ENCODE data around the gene HIVEP2.
A peak's percentile ranks its signal among the peaks of the same experiment; 100 is the strongest.

The HIVEP2 gene

GRCh38 chr6:142822383-142822782 lies 122.6 kb downstream of the HIVEP2 start:
- Histone ChIP-seq H3K4me1 (ENCODE audit: low read depth, poor library complexity, severe bottlenecking) (peaks cover 46% of the 10 kb centered on the region), H3K4me2 (peak overlapping the region; percentile 18; the same call in 1 of the 2 replicates), H3K79me2 (ENCODE audit: insufficient read depth, low read depth) (no peaks in the 10 kb centered on the region)

GRCh38 chr6:142821860-142822259 lies 123.1 kb downstream of the HIVEP2 start:
- Histone ChIP-seq H3K4me3 (IDR thresholded peaks at IDR 0.05; ENCODE audit: insufficient read depth, low read depth, low read length) (no peak overlapping the region), H3K36me3 (ENCODE audit: insufficient read depth) (no peaks in the 10 kb centered on the region), H3K79me2 (ENCODE audit: insufficient read depth, low read depth) (no peaks in the 10 kb centered on the region), H3K9ac (no peak overlapping the region), H4K20me1 (ENCODE audit: insufficient read depth) (no peaks in the 10 kb centered on the region), H3K27ac (no peak overlapping the region), H3K27me3 (ENCODE audit: insufficient read depth, low read depth) (no peaks in the 10 kb centered on the region), H2AFZ (ENCODE audit: low read depth) (no peak overlapping the region), H3K4me1 (ENCODE audit: low read depth, poor library complexity, severe bottlenecking) (peaks cover 46% of the 10 kb centered on the region), H3K4me2 (peak overlapping the region; percentile 14; the same call in 1 of the 2 replicates)
- TF ChIP-seq CTCF (conservative IDR thresholded peaks at IDR 0.05; ENCODE audit: low read depth, low read length) = no peak

More at GRCh38 chr6:142822383-142822782, 122.6 kb downstream of the HIVEP2 start:
- Histone ChIP-seq H2AFZ (ENCODE audit: low read depth) (no peak overlapping the region), H4K20me1 (ENCODE audit: insufficient read depth) (no peaks in the 10 kb centered on the region), H3K27ac (no peak overlapping the region), H3K27me3 (ENCODE audit: insufficient read depth, low read depth) (no peaks in the 10 kb centered on the region), H3K9ac (no peak overlapping the region), H3K36me3 (ENCODE audit: insufficient read depth) (no peaks in the 10 kb centered on the region), H3K4me3 (IDR thresholded peaks at IDR 0.05; ENCODE audit: insufficient read depth, low read depth, low read length) (no peak overlapping the region)
- TF ChIP-seq CTCF (conservative IDR thresholded peaks at IDR 0.05; ENCODE audit: low read depth, low read length) = no peak

- Histone ChIP-seq H3K9ac (no peak overlapping the region), H4K20me1 (ENCODE audit: insufficient read depth) (no peaks in the 10 kb centered on the region), H3K4me1 (ENCODE audit: low read depth, poor library complexity, severe bottlenecking) (peaks cover 46% of the 10 kb centered on the region), H3K79me2 (ENCODE audit: insufficient read depth, low read depth) (no peaks in the 10 kb centered on the region), H2AFZ (ENCODE audit: low read depth) (no peak overlapping the region), H3K4me2 (peak overlapping the region; percentile 90; the same call in 1 of the 2 replicates), H3K27ac (peak overlapping the region; percentile 76), H3K27me3 (ENCODE audit: insufficient read depth, low read depth) (no peaks in the 10 kb centered on the region), H3K36me3 (ENCODE audit: insufficient read depth) (no peaks in the 10 kb centered on the region), H3K4me3 (IDR thresholded peaks at IDR 0.05; ENCODE audit: insufficient read depth, low read depth, low read length) (no peak overlapping the region)
- no peak for TF ChIP-seq CTCF (conservative IDR thresholded peaks at IDR 0.05; ENCODE audit: low read depth, low read length)
Observed at GRCh38 chr6:142821164-142821716, 123.7 kb downstream of the HIVEP2 start.

- Histone ChIP-seq H3K4me1 (ENCODE audit: low read depth, poor library complexity, severe bottlenecking) (peaks cover 46% of the 10 kb centered on the region), H4K20me1 (ENCODE audit: insufficient read depth) (no peaks in the 10 kb centered on the region), H3K79me2 (ENCODE audit: insufficient read depth, low read depth) (no peaks in the 10 kb centered on the region), H3K4me2 (peak overlapping the region; percentile 90), H3K9ac (peak overlapping the region; percentile 50; the same call in 1 of the 2 replicates), H3K27me3 (ENCODE audit: insufficient read depth, low read depth) (no peaks in the 10 kb centered on the region), H3K36me3 (ENCODE audit: insufficient read depth) (no peaks in the 10 kb centered on the region), H3K27ac (peak overlapping the region; percentile 76), H3K4me3 (IDR thresholded peaks at IDR 0.05; ENCODE audit: insufficient read depth, low read depth, low read length) (no peak overlapping the region), H2AFZ (ENCODE audit: low read depth) (0 out of 2 replicates have a peak overlapping the region, but pooled peaks have one; percentile 32)
- no peak for TF ChIP-seq CTCF (conservative IDR thresholded peaks at IDR 0.05; ENCODE audit: low read depth, low read length)
Observed at GRCh38 chr6:142820338-142821051, 124.5 kb downstream of the HIVEP2 start.

Measured in KMS-11 (cell line).